IMR-90 (cell line): ENCODE data around the gene STAM. TPM values are rescaled to one million over a fixed set of nuclear protein-coding genes. Genes with fewer than 3 reads are reported as not detected.

Experiments used
- ATAC-seq: fragments of 200-7000 bp; cut with Tn5 transposase; 2 replicates; pipeline ENCODE4 v1.9.1; 2020; ENCODE audit warnings: low read depth, mild to moderate bottlenecking, moderate library complexity
- BruUV-seq: library from RNA; stranded (reverse); fragments of 400-500 nt; replicated peaks from 2 replicates; lab custom pipeline; 2021; lab: Mats Ljungman, UMichigan
- CTCF ChIA-PET: fragments of 300-600 bp; formaldehyde crosslinking; extraction: SDS; loops from one replicate; lab custom pipeline; 2021; ENCODE audit warnings: antibody characterized with exemption; lab: Yijun Ruan, JAX
- POLR2A ChIA-PET: fragments of 300-600 bp; sonication (Branson Sonifier 250); formaldehyde crosslinking; loops from one replicate; lab custom pipeline; 2022; ENCODE audit warnings: antibody characterized with exemption; ENCODE audit not compliant: unreplicated experiment; lab: Charles Lee
- DNase-seq: peaks from one replicate; pipeline ENCODE4 v3.0.0; 2013
- H2AFZ ChIP-seq: replicated peaks from 2 replicates; pipeline ENCODE3; 2013; ENCODE audit warnings: low read length, mild to moderate bottlenecking; ENCODE audit not compliant: poor library complexity
- H2AK5ac ChIP-seq: 2 replicates; pipeline ENCODE4 v1.6.1; 2013; ENCODE audit warnings: low read depth, low read length, inconsistent platforms
- H2AK9ac ChIP-seq: replicated peaks from 2 replicates; pipeline ENCODE3; 2013; ENCODE audit warnings: mild to moderate bottlenecking, low read depth, low read length, moderate library complexity; ENCODE audit not compliant: poor library complexity
- H2BK120ac ChIP-seq: 2 replicates; pipeline ENCODE4 v1.6.1; 2013; ENCODE audit warnings: low read depth, low read length, inconsistent platforms
- H2BK15ac ChIP-seq: 3 replicates; pipeline ENCODE4 v1.6.1; 2013; ENCODE audit warnings: low read depth, low read length, inconsistent platforms
- H2BK20ac ChIP-seq: 2 replicates; pipeline ENCODE4 v1.6.1; 2013; ENCODE audit warnings: low read depth, mild to moderate bottlenecking, inconsistent platforms, low read length, moderate library complexity
- H2BK5ac ChIP-seq: 2 replicates; pipeline ENCODE4 v1.6.1; 2013; ENCODE audit warnings: mild to moderate bottlenecking, low read depth, low read length, inconsistent platforms; ENCODE audit not compliant: poor library complexity, severe bottlenecking
- H3K14ac ChIP-seq: replicated peaks from 2 replicates; pipeline ENCODE4 v1.6.1; 2013; ENCODE audit warnings: low read depth, low read length, inconsistent platforms
- H3K18ac ChIP-seq: 2 replicates; pipeline ENCODE4 v1.6.1; 2013; ENCODE audit warnings: low read depth, low read length, control low read depth
- H3K23ac ChIP-seq: 2 replicates; pipeline ENCODE4 v1.6.1; 2013; ENCODE audit warnings: low read depth, low read length, inconsistent platforms
- H3K27ac ChIP-seq: 2 replicates; pipeline ENCODE4 v1.5.1; 2013; ENCODE audit warnings: mild to moderate bottlenecking, control low read depth, low read length; ENCODE audit not compliant: insufficient read depth
- H3K27me3 ChIP-seq: 2 replicates; pipeline ENCODE4 v1.6.1; 2013; ENCODE audit warnings: low read length; ENCODE audit not compliant: control insufficient read depth, insufficient read depth
- H3K36me3 ChIP-seq: 2 replicates; pipeline ENCODE4 v1.6.1; 2013; ENCODE audit warnings: low read length, mixed read lengths; ENCODE audit not compliant: control insufficient read depth, insufficient read depth
- H3K4ac ChIP-seq: 2 replicates; pipeline ENCODE4 v1.6.1; 2013; ENCODE audit warnings: low read depth, low read length, inconsistent platforms
- H3K4me1 ChIP-seq: 2 replicates; pipeline ENCODE4 v1.6.1; 2013; ENCODE audit warnings: low read length, mixed read lengths; ENCODE audit not compliant: control insufficient read depth, insufficient read depth
- H3K4me2 ChIP-seq: 2 replicates; pipeline ENCODE4 v1.6.1; 2013; ENCODE audit warnings: low read depth, mild to moderate bottlenecking, control low read depth, low read length, moderate library complexity
- H3K4me3 ChIP-seq: 2 replicates; pipeline ENCODE4 v1.5.1; 2013; ENCODE audit warnings: low read depth, mild to moderate bottlenecking, control low read depth, low read length, moderate library complexity; ENCODE audit not compliant: insufficient read depth
- H3K56ac ChIP-seq: 2 replicates; pipeline ENCODE4 v1.6.1; 2013; ENCODE audit warnings: low read length, inconsistent platforms; ENCODE audit not compliant: insufficient read depth; ENCODE audit errors: extremely low read depth
- H3K79me1 ChIP-seq, 2 experiments: 2 replicates each; pipeline ENCODE4 v1.6.1; 2013; ENCODE audit warnings: low read length in 2 of 2, inconsistent platforms in 1 of 2, low read depth in 1 of 2
- H3K9ac ChIP-seq: 2 replicates; pipeline ENCODE4 v1.6.1; 2013; ENCODE audit warnings: low read depth, low read length, control low read depth
- H3K9me1 ChIP-seq: 2 replicates; pipeline ENCODE4 v1.6.1; 2013; ENCODE audit warnings: low read length, inconsistent platforms; ENCODE audit not compliant: insufficient read depth
- H3K9me3 ChIP-seq: 2 replicates; pipeline ENCODE4 v1.6.1; 2013; ENCODE audit warnings: low read length; ENCODE audit not compliant: control insufficient read depth, insufficient read depth
- H4K20me1 ChIP-seq: 2 replicates; pipeline ENCODE4 v1.6.1; 2013; ENCODE audit warnings: low read length, inconsistent platforms; ENCODE audit not compliant: insufficient read depth
- H4K5ac ChIP-seq: 2 replicates; pipeline ENCODE4 v1.6.1; 2013; ENCODE audit warnings: mild to moderate bottlenecking, low read depth, low read length, control low read depth
- H4K8ac ChIP-seq, 2 experiments: 2 replicates each; pipeline ENCODE4 v1.6.1; 2013; ENCODE audit warnings: low read depth in 2 of 2, low read length in 2 of 2, control low read depth in 1 of 2, inconsistent platforms in 1 of 2
- H4K91ac ChIP-seq: 2 replicates; pipeline ENCODE4 v1.6.1; 2013; ENCODE audit warnings: low read depth, low read length, inconsistent platforms; ENCODE audit not compliant: insufficient read depth
- MXI1 ChIP-seq: IDR thresholded peaks from 2 replicates; pipeline ENCODE4 v1.6.1; 2012; ENCODE audit warnings: low read depth, mild to moderate bottlenecking, low read length, moderate library complexity, borderline replicate concordance
- WGBS, 2 experiments: methylation state at CpG; one replicate each; pipeline versions ENCODE4 v1.1.5 to v1.1.7; 2013; ENCODE audit warnings: missing lambda C conversion rate in 2 of 2; ENCODE audit not compliant: insufficient read length in 1 of 2; ENCODE audit errors: extremely low coverage in 2 of 2; 5-methylcytosine and 5-hydroxymethylcytosine counted together
- dilution Hi-C: fragments of 300-500 bp; cut with HindIII; formaldehyde crosslinking; loops from one replicate; pipeline ENCODE4 v1.14.3; 2018; ENCODE audit warnings: low sequenced_read_pairs; ENCODE audit not compliant: unreplicated experiment
- in situ Hi-C: fragments of 300-500 bp; cut with MboI; formaldehyde crosslinking; loops from 3 replicates; pipeline ENCODE4 v1.14.3; 2019; ENCODE audit warnings: low sequenced_read_pairs, inconsistent platforms, mixed read lengths
- intact Hi-C: fragments of 100-400 bp; cut with micrococcal nuclease; formaldehyde crosslinking; loops from 2 replicates; pipeline ENCODE4 v1.10.0; 2022
- polyA plus RNA-seq, 3 experiments: library from polyadenylated mRNA; depleted of rRNA; stranded (reverse); fragments of >200 nt; gene quantifications; 2 replicates each; pipeline ENCODE4 v1.2.3, GENCODE V29; 2012; ENCODE audit warnings: low replicate concordance in 1 of 3
- total RNA-seq: library from RNA; depleted of rRNA; stranded (reverse); fragments of >200 nt; gene quantifications from 2 replicates; pipeline ENCODE4 v1.2.3, GENCODE V29; 2012
- TF ChIP-seq, protein P1 (sequence below): fragments of 150-350 bp; IDR thresholded peaks from 2 replicates; pipeline ENCODE4 v1.6.1; 2017; ENCODE audit warnings: mild to moderate bottlenecking, antibody characterized with exemption, low read length, low read depth

STAM gene
- total and polyA plus RNA-seq, 2 of the 4 experiments (the other 2 are of a cell fraction), result 22.9 to 23.3 TPM

GRCh38 chr10:17643339-17643754, 604 bp upstream of the STAM start:
- Histone ChIP-seq H3K14ac (peak overlapping the region; percentile 100), H3K9me1 (peaks cover 5% of the 10 kb centered on the region; the same call in 1 of the 2 replicates), H2AK5ac (peak overlapping the region; percentile 37), H4K8ac (peak overlapping the region; percentile 42 to 99), H3K4me3 (peak overlapping the region; percentile 83), H2BK120ac (peak overlapping the region; percentile 100), H4K20me1 (peaks cover 20% of the 10 kb centered on the region), H3K4me2 (peak overlapping the region; percentile 79), H3K56ac (peak overlapping the region; percentile 99), H4K91ac (peak overlapping the region; percentile 100), H3K27me3 (no peaks in the 10 kb centered on the region), H3K23ac (peak overlapping the region; percentile 85), H3K18ac (peak overlapping the region; percentile 62; the same call in 1 of the 2 replicates), H2AFZ (peak overlapping the region; percentile 95), H4K5ac (peak overlapping the region; percentile 73; the same call in 1 of the 2 replicates), H3K79me1 (peaks cover 10 to 47% of the 10 kb centered on the region in 2 experiments; a peak in 3 of 4 replicates), H2BK5ac (peak overlapping the region; percentile 99), H2BK15ac (peak overlapping the region; percentile 39; the same call in 2 of the 3 replicates), H3K4me1 (peaks cover 2% of the 10 kb centered on the region), H3K36me3 (no peaks in the 10 kb centered on the region; the same call in 1 of the 2 replicates), H3K9me3 (no peaks in the 10 kb centered on the region), H3K4ac (peak overlapping the region; percentile 99), H2AK9ac (peak overlapping the region; percentile 98), H3K27ac (peak overlapping the region; percentile 95), H2BK20ac (peak overlapping the region; percentile 35; the same call in 1 of the 2 replicates), H3K9ac (peak overlapping the region; percentile 94)
- CTCF ChIA-PET, result interaction anchor here (0.6 to 1.2 kb wide), 2 partner anchors 23 to 26 kb away, joined by 3 to 5 read pairs; partner anchors contain the start of gene HACD1
- TF ChIP-seq, protein P1, sequence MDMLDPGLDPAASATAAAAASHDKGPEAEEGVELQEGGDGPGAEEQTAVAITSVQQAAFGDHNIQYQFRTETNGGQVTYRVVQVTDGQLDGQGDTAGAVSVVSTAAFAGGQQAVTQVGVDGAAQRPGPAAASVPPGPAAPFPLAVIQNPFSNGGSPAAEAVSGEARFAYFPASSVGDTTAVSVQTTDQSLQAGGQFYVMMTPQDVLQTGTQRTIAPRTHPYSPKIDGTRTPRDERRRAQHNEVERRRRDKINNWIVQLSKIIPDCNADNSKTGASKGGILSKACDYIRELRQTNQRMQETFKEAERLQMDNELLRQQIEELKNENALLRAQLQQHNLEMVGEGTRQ, result no peak
- peak; percentile 95; the same call in 1 of the 2 replicates for TF ChIP-seq MXI1
- ATAC-seq, result peak; percentile 65
- in situ Hi-C loops, result no loop called here
- no TSS peak for BruUV-seq
- POLR2A ChIA-PET, result interaction anchor here (1.1 kb wide), 1 partner anchor 9 kb away, joined by 8 read pairs; no protein-coding TSS in a partner anchor
- WGBS, 2 experiments, result 0% methylated on average over 5 of the region's 13 CpGs; no CpG with 5 or more reads in 1 of the 2 experiments
- DNase-seq, result peak; percentile 78
- intact Hi-C loops, result no loop called here
- dilution Hi-C loops, result no loop called here
